GM12801 (cell line): Measurements from ENCODE around the gene RNF115.

ENCODE experiments used
- CTCF ChIP-seq: IDR thresholded peaks from one replicate; pipeline ENCODE4 v1.5.1; 2011; ENCODE audit warnings: control low read depth; ENCODE audit not compliant: insufficient read length; ENCODE audit errors: extremely low read depth

RNF115 gene

GRCh38 chr1:145750426-145750825 is 73.5 kb downstream of the RNF115 start:
- no peak for TF ChIP-seq CTCF

GRCh38 chr1:145747398-145748247 is 76.3 kb downstream of the RNF115 start:
- no peak for TF ChIP-seq CTCF

DNA sequence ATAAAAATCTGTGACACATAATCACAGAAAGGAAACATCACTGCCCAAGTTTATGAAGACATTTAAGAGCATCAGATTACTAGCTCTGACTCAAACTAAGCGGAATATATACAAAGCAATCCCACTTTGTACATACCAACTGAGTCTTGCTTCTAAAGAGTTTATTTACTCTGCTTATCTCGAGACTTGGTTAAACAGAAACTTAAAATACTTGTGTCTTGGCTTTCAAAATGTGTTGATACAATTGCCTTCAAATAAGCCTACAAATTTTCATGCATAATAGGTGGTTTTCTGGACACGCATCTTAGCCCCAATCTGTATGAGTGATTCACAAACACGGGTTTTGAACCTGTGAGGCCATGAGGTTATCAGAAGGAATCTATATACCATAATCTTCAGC is 83.6 kb downstream of the RNF115 start:
- TF ChIP-seq CTCF, result no peak

- no peak for TF ChIP-seq CTCF
These were observed 87.7 kb downstream of the RNF115 start for GRCh38 chr1:145736191-145736590.

GRCh38 chr1:145730900-145731299 is 93.0 kb downstream of the RNF115 start:
- TF ChIP-seq CTCF, result no peak

DNA sequence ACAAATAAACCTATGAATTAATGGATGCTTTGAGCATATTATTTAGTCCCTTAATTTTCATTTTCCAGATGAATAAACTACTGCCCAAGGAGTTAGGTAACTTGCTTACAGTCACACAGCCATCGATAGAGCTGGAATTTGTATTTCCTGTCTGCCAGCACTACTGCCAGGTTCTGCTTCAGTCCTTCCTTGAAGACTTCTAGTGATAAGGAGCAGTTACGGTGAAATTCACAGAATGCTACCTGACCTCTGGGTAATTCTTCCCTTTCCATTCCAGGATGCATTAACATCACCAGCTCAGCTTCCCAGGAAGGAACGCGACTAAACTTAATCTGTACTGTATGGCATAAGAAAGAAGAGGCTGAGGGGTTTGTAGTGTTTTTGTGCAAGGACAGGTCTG is 93.4 kb downstream of the RNF115 start:
- TF ChIP-seq CTCF, result no peak

DNA sequence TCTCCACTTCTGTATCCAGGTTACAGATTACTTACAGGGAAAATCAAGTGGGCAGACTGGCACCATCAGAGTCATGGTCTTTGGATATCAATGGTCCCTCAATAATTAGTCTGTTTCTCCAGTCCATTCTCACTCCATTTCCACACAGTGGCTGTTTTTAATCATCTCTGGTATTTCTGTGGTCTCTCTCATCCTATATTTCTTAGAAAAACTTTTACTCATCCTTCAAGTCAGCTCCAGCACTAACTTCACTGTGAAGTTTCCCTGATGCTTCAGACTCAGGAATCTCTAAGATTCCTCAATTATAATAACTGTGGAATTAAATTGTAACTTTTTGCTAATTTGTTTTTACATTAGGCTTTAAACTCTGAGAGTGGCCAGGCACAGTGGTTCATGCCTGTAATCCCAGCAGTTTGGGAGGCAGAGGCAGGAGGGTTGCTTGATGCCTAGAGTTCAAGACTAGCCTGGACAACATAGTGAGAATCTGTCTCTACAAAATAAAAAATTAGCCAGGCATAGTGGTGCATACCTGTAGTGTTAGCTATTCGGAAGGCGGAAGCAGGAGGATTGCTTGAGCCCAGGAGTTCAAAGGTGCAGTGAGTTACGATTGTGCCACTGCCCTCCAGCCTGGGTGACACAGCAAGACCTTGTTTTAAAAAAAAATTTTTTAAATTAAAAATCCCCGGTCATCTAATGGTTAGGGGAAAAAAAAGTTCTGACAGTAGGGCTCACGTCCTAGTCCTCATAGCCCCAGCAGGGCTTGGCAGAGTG is 94.0 kb downstream of the RNF115 start:
- no peak for TF ChIP-seq CTCF
